Neutrophil (primary cell): ENCODE results near the gene CFI.

Source experiments
- H3K27ac ChIP-seq: fragments of 200-600 bp; sonication (generic); 2 replicates; pipeline ENCODE4 v1.5.1; 2016; ENCODE audit warnings: mild to moderate bottlenecking, moderate library complexity
- H3K27me3 ChIP-seq: fragments of 200-600 bp; sonication (generic); 2 replicates; pipeline ENCODE4 v1.6.0; 2016; ENCODE audit warnings: mild to moderate bottlenecking
- H3K36me3 ChIP-seq: fragments of 200-600 bp; sonication (generic); 2 replicates; pipeline ENCODE4 v1.5.1; 2017
- H3K4me1 ChIP-seq, 2 experiments: fragments of 200-600 bp in 1 of 2; sonication (generic) in 1 of 2; 1 replicate in 1 of 2; 2 replicates in 1 of 2; pipeline versions ENCODE4 v1.5.1 to v1.6.1; 2013 to 2016; ENCODE audit warnings: low read depth in 1 of 2, low read length in 1 of 2, mild to moderate bottlenecking in 1 of 2, moderate library complexity in 1 of 2; ENCODE audit not compliant: control insufficient read depth in 1 of 2, insufficient read depth in 1 of 2
- H3K4me3 ChIP-seq, 2 experiments: fragments of 200-600 bp in 1 of 2; sonication (generic) in 1 of 2; 1 replicate in 1 of 2; 2 replicates in 1 of 2; pipeline ENCODE4 v1.5.1; 2013 to 2016; ENCODE audit warnings: low read depth in 1 of 2, low read length in 1 of 2, mild to moderate bottlenecking in 1 of 2, moderate library complexity in 1 of 2
- H3K9me3 ChIP-seq: fragments of 200-600 bp; sonication (generic); 2 replicates; pipeline ENCODE4 v1.5.1; 2016
- TF ChIP-seq, protein P1 (sequence below): fragments of 200-600 bp; sonication (generic); IDR thresholded peaks from 2 replicates; pipeline ENCODE4 v1.5.1; 2016; ENCODE audit warnings: antibody characterized with exemption

Gene CFI

DNA sequence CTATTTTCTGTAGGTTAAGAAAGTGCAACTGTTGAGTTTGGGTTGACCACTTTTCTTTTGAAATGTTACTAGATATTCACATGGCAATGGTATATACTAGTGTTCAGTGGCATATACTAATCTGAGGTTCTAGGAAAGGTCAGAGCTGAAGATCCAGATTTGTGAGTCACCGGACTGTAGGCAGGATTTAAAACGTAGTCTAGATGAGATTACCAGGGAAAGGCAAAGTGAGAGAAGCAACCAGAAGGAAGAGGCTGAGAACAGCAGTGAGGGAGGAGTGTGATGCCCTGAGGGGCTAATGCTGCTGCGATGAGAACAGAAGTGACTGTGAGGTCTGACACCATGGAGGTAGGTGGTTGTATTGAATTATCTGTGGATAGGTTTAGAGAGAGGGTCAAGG lies 62.3 kb downstream of the CFI start:
- no peaks in the 10 kb centered on the region for H3K4me1 ChIP-seq
- H3K9me3 ChIP-seq: no peaks in the 10 kb centered on the region
- TF ChIP-seq, protein P1, sequence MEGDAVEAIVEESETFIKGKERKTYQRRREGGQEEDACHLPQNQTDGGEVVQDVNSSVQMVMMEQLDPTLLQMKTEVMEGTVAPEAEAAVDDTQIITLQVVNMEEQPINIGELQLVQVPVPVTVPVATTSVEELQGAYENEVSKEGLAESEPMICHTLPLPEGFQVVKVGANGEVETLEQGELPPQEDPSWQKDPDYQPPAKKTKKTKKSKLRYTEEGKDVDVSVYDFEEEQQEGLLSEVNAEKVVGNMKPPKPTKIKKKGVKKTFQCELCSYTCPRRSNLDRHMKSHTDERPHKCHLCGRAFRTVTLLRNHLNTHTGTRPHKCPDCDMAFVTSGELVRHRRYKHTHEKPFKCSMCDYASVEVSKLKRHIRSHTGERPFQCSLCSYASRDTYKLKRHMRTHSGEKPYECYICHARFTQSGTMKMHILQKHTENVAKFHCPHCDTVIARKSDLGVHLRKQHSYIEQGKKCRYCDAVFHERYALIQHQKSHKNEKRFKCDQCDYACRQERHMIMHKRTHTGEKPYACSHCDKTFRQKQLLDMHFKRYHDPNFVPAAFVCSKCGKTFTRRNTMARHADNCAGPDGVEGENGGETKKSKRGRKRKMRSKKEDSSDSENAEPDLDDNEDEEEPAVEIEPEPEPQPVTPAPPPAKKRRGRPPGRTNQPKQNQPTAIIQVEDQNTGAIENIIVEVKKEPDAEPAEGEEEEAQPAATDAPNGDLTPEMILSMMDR: no peak
- peaks cover 26% of the 10 kb centered on the region for H3K27me3 ChIP-seq
- H3K27ac ChIP-seq: no peak overlapping the region
- H3K36me3 ChIP-seq: no peaks in the 10 kb centered on the region
- no peak overlapping the region for H3K4me3 ChIP-seq

DNA sequence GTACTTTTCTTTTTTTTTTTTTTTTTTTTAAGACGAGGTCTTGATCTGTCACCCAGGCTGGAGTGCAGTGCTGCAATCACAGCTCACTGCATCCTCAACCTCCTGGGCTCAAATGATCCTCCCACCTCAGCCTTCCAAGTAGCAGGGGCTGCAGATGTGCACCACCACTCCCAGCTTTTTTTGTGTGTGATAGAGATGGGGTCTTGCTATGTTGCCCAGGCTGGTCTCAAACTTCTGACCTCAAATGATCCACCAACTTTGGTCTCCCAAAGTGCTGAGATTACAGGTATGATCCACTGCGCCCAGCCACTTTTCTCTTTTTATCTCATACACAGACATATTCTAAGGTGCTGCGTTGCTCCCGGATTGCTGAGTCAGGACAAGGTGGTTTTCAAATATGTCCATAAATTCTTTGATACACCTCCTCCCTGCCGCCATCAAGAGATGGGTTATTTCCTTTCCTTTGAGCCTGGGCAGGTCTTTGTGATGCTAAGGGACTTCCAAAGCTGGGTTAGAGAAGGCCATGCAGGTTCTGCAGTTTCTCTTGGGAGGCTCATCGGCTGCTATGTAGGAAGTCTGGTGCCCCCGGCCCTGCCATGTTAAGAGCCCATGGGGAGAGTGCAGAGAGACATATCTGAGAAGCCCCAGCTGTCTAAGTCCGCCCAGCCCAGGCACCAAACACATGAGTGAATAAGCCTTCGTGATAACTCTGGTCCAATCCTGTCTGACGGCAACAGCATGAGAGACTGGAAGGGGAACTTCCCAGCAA lies 63.5 kb downstream of the CFI start:
- Histone ChIP-seq H3K9me3 (no peaks in the 10 kb centered on the region), H3K27ac (no peak overlapping the region), H3K4me1 (no peaks in the 10 kb centered on the region), H3K4me3 (no peak overlapping the region), H3K27me3 (peaks cover 21% of the 10 kb centered on the region), H3K36me3 (no peaks in the 10 kb centered on the region)
- TF ChIP-seq, protein P1: no peak

DNA sequence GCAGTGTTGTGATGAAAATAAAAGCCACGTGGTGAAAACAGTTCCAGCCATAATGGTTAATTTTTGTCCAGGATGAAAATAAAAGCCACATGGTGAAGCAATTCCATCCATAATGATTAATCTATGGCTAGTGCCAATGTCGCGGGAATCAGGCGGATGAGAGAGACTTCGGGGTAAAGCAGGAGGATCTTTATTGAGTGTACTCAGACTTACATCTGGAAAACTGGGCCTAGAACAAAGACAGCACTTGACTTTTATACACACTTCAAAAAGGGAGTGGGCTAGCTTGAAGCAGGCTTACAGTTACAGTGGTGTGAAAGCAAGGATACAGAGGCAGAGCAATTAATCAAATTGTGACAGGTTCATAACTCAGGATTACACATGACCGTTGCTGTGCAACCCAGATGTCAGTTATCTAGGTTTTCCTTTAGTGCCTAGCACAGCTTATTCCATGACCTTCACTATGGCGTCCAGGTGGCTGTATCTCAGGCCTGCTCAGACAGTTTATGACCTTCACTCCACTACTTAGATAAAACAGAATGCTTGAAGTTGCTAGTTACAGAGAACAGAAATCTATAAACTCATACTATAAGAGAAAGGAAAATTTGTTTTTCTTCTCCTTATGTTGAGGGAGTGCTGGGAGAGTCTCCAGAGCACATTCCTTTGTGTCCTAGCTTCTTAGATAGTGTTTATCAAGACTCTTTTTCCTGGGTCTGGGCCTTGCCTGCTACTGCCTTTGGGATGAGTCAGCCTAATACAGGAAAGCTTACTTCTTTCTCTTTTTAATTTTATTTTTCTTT lies 66.0 kb downstream of the CFI start:
- H3K4me3 ChIP-seq: no peak overlapping the region
- no peaks in the 10 kb centered on the region for H3K4me1 ChIP-seq
- H3K27me3 ChIP-seq: peaks cover 9% of the 10 kb centered on the region
- H3K9me3 ChIP-seq: no peaks in the 10 kb centered on the region
- TF ChIP-seq, protein P1: no peak
- no peaks in the 10 kb centered on the region for H3K36me3 ChIP-seq
- H3K27ac ChIP-seq: no peak overlapping the region

DNA sequence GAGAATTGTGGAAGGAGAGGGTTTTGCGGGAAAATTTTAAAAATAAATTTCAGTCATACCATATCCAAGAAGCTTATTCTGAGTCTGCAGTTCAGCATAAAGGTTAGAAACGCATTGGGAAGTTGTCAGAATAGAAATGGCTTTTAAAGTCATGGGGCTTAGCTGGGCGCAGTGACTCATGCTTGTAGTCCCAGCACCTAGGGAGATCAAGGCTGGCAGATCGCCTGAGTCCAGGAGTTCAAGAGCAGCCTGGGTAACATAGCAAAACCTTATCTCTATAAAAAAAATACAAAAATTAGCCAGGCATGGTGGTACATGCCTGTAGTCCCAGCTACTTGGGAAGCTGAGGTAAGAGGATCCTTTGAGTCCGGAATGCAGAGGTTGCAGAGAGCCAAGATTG lies 68.1 kb downstream of the CFI start:
- peaks cover 14 to 15% of the 10 kb centered on the region in 2 experiments for H3K4me1 ChIP-seq
- no peaks in the 10 kb centered on the region for H3K36me3 ChIP-seq
- no peak overlapping the region for H3K27ac ChIP-seq
- peaks cover 21% of the 10 kb centered on the region for H3K27me3 ChIP-seq
- no peaks in the 10 kb centered on the region for H3K9me3 ChIP-seq
- TF ChIP-seq, protein P1: no peak
- no peak overlapping the region for H3K4me3 ChIP-seq

DNA sequence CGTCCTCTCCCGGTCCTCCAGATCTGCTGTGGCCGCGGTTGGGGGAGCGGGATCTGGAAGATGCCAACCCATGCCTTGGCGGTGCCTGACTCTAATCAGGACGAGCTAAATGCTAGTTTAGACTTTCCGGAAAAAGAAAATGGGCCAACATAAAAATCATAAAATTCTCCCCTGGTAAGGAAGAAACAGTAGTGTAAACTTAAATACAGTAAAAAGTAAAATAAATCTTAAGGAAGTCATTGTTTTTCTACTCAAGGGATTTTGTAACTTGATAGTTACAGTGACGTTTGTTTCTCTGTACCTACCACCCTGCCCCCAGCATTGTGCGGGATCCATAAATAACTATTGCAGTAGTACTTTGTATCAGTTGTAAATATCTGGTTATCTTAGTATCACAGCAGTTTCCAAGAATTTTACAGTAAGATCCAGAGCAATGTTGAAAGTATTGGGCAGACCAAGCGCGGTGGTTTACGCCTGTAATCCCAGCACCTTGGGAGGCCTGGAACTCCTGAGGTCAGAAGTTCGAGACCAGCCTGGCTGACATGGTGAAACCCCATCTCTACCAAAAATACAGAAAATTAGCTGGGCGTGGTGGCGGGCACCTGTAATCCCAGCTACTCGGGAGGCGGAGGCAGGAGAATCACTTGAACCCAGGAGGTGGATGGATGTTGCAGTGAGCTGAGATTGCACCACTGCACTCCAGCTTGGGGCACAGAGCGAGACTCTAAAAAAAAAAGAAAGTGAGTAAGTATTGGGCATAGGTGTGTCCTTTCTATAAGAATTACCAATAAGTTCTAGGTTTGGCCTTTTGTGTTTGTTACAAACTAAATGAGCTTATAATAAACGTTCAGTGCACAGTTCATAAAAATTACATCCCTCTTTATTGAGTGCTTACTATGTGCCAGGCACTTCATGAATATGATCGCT lies 70.9 kb downstream of the CFI start:
- H3K4me3 ChIP-seq: peak overlapping the region; percentile 76 to 83
- TF ChIP-seq, protein P1: no peak

More for the DNA sequence above, 70.9 kb downstream of the CFI start:
- peak overlapping the region; percentile 59 for H3K27ac ChIP-seq
- H3K4me1 ChIP-seq: peaks cover 15 to 17% of the 10 kb centered on the region in 2 experiments
- H3K27me3 ChIP-seq: peaks cover 29% of the 10 kb centered on the region
- H3K36me3 ChIP-seq: no peaks in the 10 kb centered on the region
- H3K9me3 ChIP-seq: no peaks in the 10 kb centered on the region
